ENCODE data around the gene SPRING1. TPM values are rescaled to one million over a fixed set of nuclear protein-coding genes. Genes with fewer than 3 reads are reported as not detected.

SPRING1 gene
- total and polyA plus RNA-seq, 5 donors from 2014 or later = 18.2 to 28.5 (median 22.8) TPM

- no peak for ATAC-seq (ENCODE audit: low read depth in 2 of 2)
- no peaks in the 10 kb centered on the region for H3K9me3 ChIP-seq (ENCODE audit: control insufficient read depth in 2 of 2, low read length in 2 of 2)
- H3K9me3 Mint-ChIP-seq = no peaks in the 10 kb centered on the region
- peak overlapping the region in 1 of 3 donors; percentile 33 for H3K27ac Mint-ChIP-seq
- no peaks in the 10 kb centered on the region for H3K27me3 ChIP-seq (ENCODE audit: control insufficient read depth, insufficient read depth, low read length)
- no peaks in the 10 kb centered on the region for H3K4me1 ChIP-seq (ENCODE audit: control insufficient read depth, insufficient read depth, low read length, poor library complexity, severe bottlenecking)
- no peaks in the 10 kb centered on the region for H3K27me3 Mint-ChIP-seq
- no peak overlapping the region for H3K4me3 ChIP-seq (ENCODE audit: low read depth, low read length)
- no peak overlapping the region for H3K27ac ChIP-seq (ENCODE audit: insufficient read depth, low read length, poor library complexity, severe bottlenecking)
- peaks cover 34 to 43% (median 37%) of the 10 kb centered on the region in 4 donors for H3K4me1 Mint-ChIP-seq
- H3K36me3 ChIP-seq (ENCODE audit: control insufficient read depth, insufficient read depth, low read length) = peaks cover 15% of the 10 kb centered on the region
- peaks cover 16% of the 10 kb centered on the region for H3K36me3 Mint-ChIP-seq
- H3K4me3 Mint-ChIP-seq = no peak overlapping the region
- DNase-seq = no peak
These were observed 11.2 kb downstream of the SPRING1 start for GRCh38 chr12:116726694-116727093.

- DNase-seq = no peak
- Histone ChIP-seq H3K27ac (ENCODE audit: insufficient read depth, low read length, poor library complexity, severe bottlenecking) (no peak overlapping the region), H3K4me3 (ENCODE audit: low read depth, low read length) (no peak overlapping the region), H3K36me3 (ENCODE audit: control insufficient read depth, insufficient read depth, low read length) (peaks cover 53% of the 10 kb centered on the region), H3K27me3 (ENCODE audit: control insufficient read depth, insufficient read depth, low read length) (no peaks in the 10 kb centered on the region), H3K9me3 (ENCODE audit: control insufficient read depth in 2 of 2, low read length in 2 of 2) (no peaks in the 10 kb centered on the region), H3K4me1 (ENCODE audit: control insufficient read depth, insufficient read depth, low read length, poor library complexity, severe bottlenecking) (no peaks in the 10 kb centered on the region)
- peaks cover 24% of the 10 kb centered on the region for H3K36me3 Mint-ChIP-seq
- H3K4me3 Mint-ChIP-seq = no peak overlapping the region
- no peaks in the 10 kb centered on the region for H3K9me3 Mint-ChIP-seq
- H3K27ac Mint-ChIP-seq = no peak overlapping the region
- no peak for ATAC-seq (ENCODE audit: low read depth in 2 of 2)
- H3K4me1 Mint-ChIP-seq = peaks cover 17 to 20% (median 18%) of the 10 kb centered on the region in 4 donors
- no peaks in the 10 kb centered on the region for H3K27me3 Mint-ChIP-seq
These were observed 15.6 kb downstream of the SPRING1 start for GRCh38 chr12:116722245-116722644.

GRCh38 chr12:116719731-116720528, 17.9 kb downstream of the SPRING1 start:
- Histone ChIP-seq H3K27ac (ENCODE audit: insufficient read depth, low read length, poor library complexity, severe bottlenecking) (no peak overlapping the region), H3K4me3 (ENCODE audit: low read depth, low read length) (no peak overlapping the region), H3K4me1 (ENCODE audit: control insufficient read depth, insufficient read depth, low read length, poor library complexity, severe bottlenecking) (no peaks in the 10 kb centered on the region), H3K27me3 (ENCODE audit: control insufficient read depth, insufficient read depth, low read length) (no peaks in the 10 kb centered on the region), H3K9me3 (ENCODE audit: control insufficient read depth in 2 of 2, low read length in 2 of 2) (no peaks in the 10 kb centered on the region), H3K36me3 (ENCODE audit: control insufficient read depth, insufficient read depth, low read length) (peaks cover 70% of the 10 kb centered on the region)
- Mint-ChIP-seq H3K4me1 (peaks cover 5 to 9% (median 6%) of the 10 kb centered on the region in 4 donors), H3K36me3 (peaks cover 39% of the 10 kb centered on the region), H3K27ac (peak overlapping the region in 1 of 3 donors; percentile 30), H3K4me3 (no peak overlapping the region), H3K27me3 (no peaks in the 10 kb centered on the region), H3K9me3 (no peaks in the 10 kb centered on the region)
- DNase-seq = no peak
- no peak for ATAC-seq (ENCODE audit: low read depth in 2 of 2)

DNA sequence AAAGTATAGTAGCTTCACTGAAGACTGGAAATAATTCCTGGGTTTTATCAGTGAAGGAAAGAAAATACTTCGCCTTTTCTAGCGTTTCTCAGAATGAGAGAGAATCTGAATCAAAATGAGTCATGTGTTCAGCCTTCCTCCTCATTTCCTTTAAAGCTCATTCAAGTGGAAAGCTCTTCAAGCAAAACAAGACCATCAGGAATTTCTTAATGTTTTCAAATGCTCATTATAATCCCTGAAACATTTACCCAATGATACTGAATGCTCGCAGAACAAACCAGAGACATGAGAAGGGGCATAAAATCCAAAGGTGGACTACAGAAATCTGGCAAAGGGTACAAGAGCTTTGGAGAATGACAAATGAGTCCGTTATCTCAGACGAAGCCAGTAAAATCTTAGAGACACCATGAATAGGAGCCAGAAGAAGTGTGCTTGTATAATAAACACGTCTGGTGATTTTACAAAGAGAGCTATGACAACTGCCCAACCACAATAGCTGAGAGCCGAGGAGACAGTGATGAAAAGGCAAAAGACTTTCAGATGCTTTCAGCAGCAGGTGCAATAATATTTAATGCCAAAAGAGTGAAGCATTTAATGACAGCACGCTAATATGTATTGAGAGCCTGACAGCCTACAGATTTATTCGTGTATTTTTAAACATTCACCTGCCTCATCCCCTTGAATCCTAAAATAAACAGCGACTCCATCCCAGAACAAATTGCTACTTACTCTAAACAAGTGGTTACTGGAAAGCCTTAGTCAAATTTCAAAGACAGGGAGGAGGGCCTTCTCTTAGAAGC, 19.0 kb downstream of the SPRING1 start:
- DNase-seq (no peak), ATAC-seq (ENCODE audit: low read depth in 2 of 2) (no peak)
- Histone ChIP-seq H3K27me3 (ENCODE audit: control insufficient read depth, insufficient read depth, low read length) (no peaks in the 10 kb centered on the region), H3K36me3 (ENCODE audit: control insufficient read depth, insufficient read depth, low read length) (peaks cover 70% of the 10 kb centered on the region), H3K9me3 (ENCODE audit: control insufficient read depth in 2 of 2, low read length in 2 of 2) (no peaks in the 10 kb centered on the region), H3K4me1 (ENCODE audit: control insufficient read depth, insufficient read depth, low read length, poor library complexity, severe bottlenecking) (no peaks in the 10 kb centered on the region), H3K4me3 (ENCODE audit: low read depth, low read length) (no peak overlapping the region), H3K27ac (ENCODE audit: insufficient read depth, low read length, poor library complexity, severe bottlenecking) (no peak overlapping the region)
- Mint-ChIP-seq H3K36me3 (peaks cover 39% of the 10 kb centered on the region), H3K27me3 (no peaks in the 10 kb centered on the region), H3K4me3 (no peak overlapping the region), H3K9me3 (no peaks in the 10 kb centered on the region), H3K4me1 (peaks cover 3 to 9% (median 4%) of the 10 kb centered on the region in 4 donors), H3K27ac (no peak overlapping the region)

- H3K27ac ChIP-seq (ENCODE audit: insufficient read depth, low read length, poor library complexity, severe bottlenecking) = no peak overlapping the region
- Mint-ChIP-seq H3K4me1 (peaks cover 3 to 8% (median 4%) of the 10 kb centered on the region in 4 donors), H3K27ac (no peak overlapping the region), H3K4me3 (no peak overlapping the region), H3K9me3 (no peaks in the 10 kb centered on the region), H3K36me3 (peaks cover 38% of the 10 kb centered on the region), H3K27me3 (no peaks in the 10 kb centered on the region)
- no peak overlapping the region for H3K4me3 ChIP-seq (ENCODE audit: low read depth, low read length)
- ATAC-seq (ENCODE audit: low read depth in 2 of 2) (no peak), DNase-seq (no peak)
- H3K4me1 ChIP-seq (ENCODE audit: control insufficient read depth, insufficient read depth, low read length, poor library complexity, severe bottlenecking) = no peaks in the 10 kb centered on the region
- no peaks in the 10 kb centered on the region for H3K9me3 ChIP-seq (ENCODE audit: control insufficient read depth in 2 of 2, low read length in 2 of 2)
- peaks cover 65% of the 10 kb centered on the region for H3K36me3 ChIP-seq (ENCODE audit: control insufficient read depth, insufficient read depth, low read length)
- no peaks in the 10 kb centered on the region for H3K27me3 ChIP-seq (ENCODE audit: control insufficient read depth, insufficient read depth, low read length)
These were observed 20.1 kb downstream of the SPRING1 start for GRCh38 chr12:116717466-116718437.

DNA sequence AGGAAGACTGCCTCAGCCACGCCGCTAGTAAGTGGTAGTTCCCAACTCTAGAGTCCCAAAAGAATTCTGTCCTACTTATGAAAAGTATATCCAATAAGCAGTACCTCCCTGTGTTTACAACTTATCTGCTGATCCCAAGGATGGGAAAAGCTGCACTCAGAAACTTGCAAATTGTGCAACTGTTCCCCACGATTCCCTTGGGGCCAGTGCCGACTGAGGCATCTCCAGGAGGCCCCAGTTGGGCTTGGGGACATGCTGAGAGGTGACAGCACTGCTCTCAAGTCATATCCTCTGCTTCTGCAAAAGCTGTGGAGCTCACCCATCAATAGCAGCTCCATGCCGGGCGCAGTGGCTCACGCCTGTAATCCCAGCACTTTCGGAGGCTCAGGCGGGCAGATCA, 23.7 kb downstream of the SPRING1 start:
- Mint-ChIP-seq H3K36me3 (peaks cover 21% of the 10 kb centered on the region), H3K27ac (peak overlapping the region in 1 of 3 donors; percentile 5), H3K4me3 (no peak overlapping the region), H3K4me1 (peaks cover 0 to 10% (median 3%) of the 10 kb centered on the region in 4 donors), H3K9me3 (peaks cover 0 to 2% (median 0%) of the 10 kb centered on the region in 7 donors), H3K27me3 (peaks cover 3% of the 10 kb centered on the region)
- no peaks in the 10 kb centered on the region for H3K27me3 ChIP-seq (ENCODE audit: control insufficient read depth, insufficient read depth, low read length)
- H3K36me3 ChIP-seq (ENCODE audit: control insufficient read depth, insufficient read depth, low read length) = peaks cover 33% of the 10 kb centered on the region
- no peak overlapping the region for H3K4me3 ChIP-seq (ENCODE audit: low read depth, low read length)
- no peak overlapping the region for H3K27ac ChIP-seq (ENCODE audit: insufficient read depth, low read length, poor library complexity, severe bottlenecking)
- H3K9me3 ChIP-seq (ENCODE audit: control insufficient read depth in 2 of 2, low read length in 2 of 2) = no peaks in the 10 kb centered on the region
- DNase-seq (no peak), ATAC-seq (ENCODE audit: low read depth in 2 of 2) (no peak)
- peaks cover 1% of the 10 kb centered on the region for H3K4me1 ChIP-seq (ENCODE audit: control insufficient read depth, insufficient read depth, low read length, poor library complexity, severe bottlenecking)

DNA sequence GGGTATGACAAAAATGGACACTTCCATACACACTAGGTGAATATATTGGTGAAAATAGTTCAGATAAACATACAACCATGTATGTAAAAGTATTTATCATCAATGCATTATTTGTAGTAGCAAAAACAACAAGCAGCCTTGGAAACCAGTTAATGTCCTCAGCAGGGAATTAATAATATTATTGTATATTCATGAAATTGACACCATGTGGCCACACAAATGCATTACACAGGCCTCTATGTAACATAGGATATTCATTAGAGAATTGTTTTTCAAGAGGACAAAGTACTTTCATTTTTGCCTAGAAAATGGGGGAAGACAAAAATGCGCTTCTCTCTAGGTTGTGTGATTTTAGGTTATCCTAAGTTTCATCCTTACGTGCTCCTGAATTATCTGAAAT, 24.3 kb downstream of the SPRING1 start:
- H3K27ac ChIP-seq (ENCODE audit: insufficient read depth, low read length, poor library complexity, severe bottlenecking) = no peak overlapping the region
- H3K36me3 Mint-ChIP-seq = peaks cover 21% of the 10 kb centered on the region
- H3K4me1 ChIP-seq (ENCODE audit: control insufficient read depth, insufficient read depth, low read length, poor library complexity, severe bottlenecking) = peaks cover 8% of the 10 kb centered on the region
- ATAC-seq (ENCODE audit: low read depth in 2 of 2) (no peak), DNase-seq (no peak)
- peaks cover 0 to 2% (median 0%) of the 10 kb centered on the region in 7 donors for H3K9me3 Mint-ChIP-seq
- H3K27me3 ChIP-seq (ENCODE audit: control insufficient read depth, insufficient read depth, low read length) = no peaks in the 10 kb centered on the region
- no peak overlapping the region for H3K4me3 ChIP-seq (ENCODE audit: low read depth, low read length)
- H3K4me1 Mint-ChIP-seq = peaks cover 5 to 16% (median 8%) of the 10 kb centered on the region in 4 donors
- no peaks in the 10 kb centered on the region for H3K9me3 ChIP-seq (ENCODE audit: control insufficient read depth in 2 of 2, low read length in 2 of 2)
- peak overlapping the region in 2 of 3 donors; percentile 5 to 44 for H3K27ac Mint-ChIP-seq
- H3K27me3 Mint-ChIP-seq = peaks cover 10% of the 10 kb centered on the region
- H3K4me3 Mint-ChIP-seq = no peak overlapping the region
- peaks cover 27% of the 10 kb centered on the region for H3K36me3 ChIP-seq (ENCODE audit: control insufficient read depth, insufficient read depth, low read length)
